Esophagus (tissue), 2 donors: ENCODE measurements around the gene SLC16A7. TPM values are rescaled to one million over a fixed set of nuclear protein-coding genes. Genes with fewer than 3 reads are reported as not detected.

Experiments
- H3K27ac ChIP-seq, 2 donors: one replicate each; pipeline ENCODE4 v1.5.1; 2013; ENCODE audit warnings: low read depth in 2 of 2, mild to moderate bottlenecking in 2 of 2, inconsistent platforms in 1 of 2, low read length in 1 of 2, moderate library complexity in 1 of 2
- H3K27me3 ChIP-seq, 2 donors: one replicate each; pipeline ENCODE4 v1.6.1; 2013; ENCODE audit warnings: low read length in 2 of 2, control low read depth in 1 of 2, mild to moderate bottlenecking in 1 of 2; ENCODE audit not compliant: insufficient read depth in 2 of 2, control insufficient read depth in 1 of 2
- H3K36me3 ChIP-seq, 2 donors: one replicate each; pipeline ENCODE4 v1.6.1; 2013; ENCODE audit warnings: low read length in 1 of 2; ENCODE audit not compliant: control insufficient read depth in 2 of 2, insufficient read depth in 2 of 2
- H3K4me1 ChIP-seq, 2 donors: one replicate each; pipeline ENCODE4 v1.6.1; 2013; ENCODE audit warnings: low read length in 1 of 2; ENCODE audit not compliant: control insufficient read depth in 2 of 2, insufficient read depth in 2 of 2
- H3K4me3 ChIP-seq, 2 donors: one replicate each; pipeline ENCODE4 v1.5.1; 2013; ENCODE audit warnings: low read length in 2 of 2, mild to moderate bottlenecking in 2 of 2, low read depth in 1 of 2, moderate library complexity in 1 of 2
- H3K9me3 ChIP-seq, 2 donors: one replicate each; pipeline ENCODE4 v1.6.1; 2013; ENCODE audit warnings: mild to moderate bottlenecking in 2 of 2, low read depth in 1 of 2, low read length in 1 of 2, moderate library complexity in 1 of 2; ENCODE audit not compliant: control insufficient read depth in 2 of 2, insufficient read depth in 1 of 2
- WGBS, 2 donors: extraction: QIAGEN DNeasy Blood & Tissue Kit; methylation state at CpG; one replicate each; pipeline ENCODE4 v1.1.7; 2013; 5-methylcytosine and 5-hydroxymethylcytosine counted together
- polyA plus RNA-seq, 2 donors: library from polyadenylated mRNA; stranded (reverse); fragments of 200-250 nt; gene quantifications; one replicate each; pipeline ENCODE4 v1.2.3, GENCODE V29; 2013
- donor health status: healthy with polysubstance abuse.
- donor health status: Bipolar disorder and iron deficiency.

Gene SLC16A7
- polyA plus RNA-seq, 2 donors, result 3.8 to 6.9 TPM

DNA sequence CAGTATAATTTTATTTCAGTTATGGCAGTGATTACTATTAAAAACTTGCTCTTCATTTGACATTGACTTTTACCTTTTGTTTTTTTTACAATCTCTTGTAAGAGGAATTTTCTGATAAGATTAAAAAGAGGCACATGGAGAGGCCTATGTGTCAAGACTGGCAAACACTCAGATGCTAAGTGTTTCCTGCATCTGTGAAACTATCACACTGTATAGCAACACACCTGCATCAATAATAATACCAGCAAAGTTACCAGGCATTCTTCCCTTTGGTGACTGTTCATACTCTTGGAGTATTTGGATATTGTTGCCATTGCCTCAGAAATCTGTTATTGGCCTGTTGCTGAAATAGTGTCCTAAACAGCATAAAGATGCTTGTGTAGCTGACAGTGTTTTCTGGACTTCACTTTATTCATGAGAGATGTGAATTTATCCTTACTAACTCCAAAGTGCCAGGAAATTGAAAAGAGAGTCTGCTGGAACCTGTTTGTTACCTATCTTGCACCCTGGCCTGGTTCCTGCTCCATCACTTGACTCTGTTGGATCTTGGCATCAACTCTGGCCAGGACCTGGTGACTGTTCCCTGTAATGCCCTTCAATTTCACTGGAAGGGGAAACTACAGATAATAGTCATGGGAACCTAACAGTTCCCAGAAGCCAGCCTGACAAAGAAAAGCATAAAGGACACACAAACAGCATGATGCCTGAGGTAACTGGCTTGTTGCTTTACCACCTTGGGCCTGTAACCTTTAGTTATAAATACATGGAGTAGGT is 19.8 kb downstream of the SLC16A7 start:
- Histone ChIP-seq H3K4me1 (no peaks in the 10 kb centered on the region), H3K36me3 (peaks cover 0 to 3% of the 10 kb centered on the region in 2 donors), H3K9me3 (peaks cover 3 to 5% of the 10 kb centered on the region in 2 donors), H3K27ac (no peak overlapping the region), H3K4me3 (no peak overlapping the region), H3K27me3 (no peaks in the 10 kb centered on the region)

DNA sequence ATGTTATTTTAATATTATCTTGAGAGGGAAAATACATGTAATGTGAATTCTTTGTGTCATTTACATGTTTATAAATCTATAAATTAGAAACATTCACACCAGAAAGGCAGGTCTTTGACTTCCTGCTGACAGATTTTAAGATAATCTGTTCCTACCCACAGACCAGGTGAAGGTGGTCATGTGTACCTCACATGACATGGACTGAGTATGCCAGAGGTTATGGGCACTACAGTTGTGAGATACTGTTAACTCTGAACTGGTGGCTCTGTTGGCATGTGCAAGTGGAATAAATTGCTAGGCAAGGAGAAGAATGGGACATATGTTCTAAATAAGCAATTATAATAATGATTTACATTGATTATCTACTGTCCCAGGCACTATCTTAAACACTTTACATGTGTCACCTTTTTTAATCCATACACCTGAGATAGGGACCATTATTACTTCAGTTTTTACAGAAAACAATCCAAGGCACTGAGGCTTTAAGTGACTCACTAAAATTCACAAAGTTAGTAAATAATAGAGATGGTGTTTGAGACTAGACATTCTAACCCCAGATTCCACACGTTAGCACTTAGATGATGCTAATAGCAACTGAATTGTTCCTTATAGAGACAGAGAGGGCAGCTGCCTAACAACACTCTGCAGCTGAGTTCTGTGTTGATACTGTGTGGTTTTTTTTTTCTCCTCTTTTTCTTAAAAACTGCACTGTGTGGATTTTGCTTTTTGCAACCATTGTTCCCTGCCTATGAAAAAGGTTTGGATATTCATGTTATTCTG is 23.8 kb downstream of the SLC16A7 start:
- no peak overlapping the region for H3K4me3 ChIP-seq
- no peaks in the 10 kb centered on the region for H3K4me1 ChIP-seq
- no peak overlapping the region for H3K27ac ChIP-seq
- no peaks in the 10 kb centered on the region for H3K27me3 ChIP-seq
- WGBS, 2 donors, result 30 to 53% methylated on average over 1 of the region's 1 CpG
- H3K36me3 ChIP-seq, result no peaks in the 10 kb centered on the region
- H3K9me3 ChIP-seq, result no peaks in the 10 kb centered on the region

GRCh38 chr12:59620326-59620725 is 24.5 kb downstream of the SLC16A7 start:
- Histone ChIP-seq H3K27me3 (no peaks in the 10 kb centered on the region), H3K4me3 (no peak overlapping the region), H3K9me3 (no peaks in the 10 kb centered on the region), H3K36me3 (no peaks in the 10 kb centered on the region), H3K4me1 (no peaks in the 10 kb centered on the region), H3K27ac (no peak overlapping the region)
- 58 to 60% methylated on average over 3 of the region's 3 CpGs for WGBS, 2 donors

DNA sequence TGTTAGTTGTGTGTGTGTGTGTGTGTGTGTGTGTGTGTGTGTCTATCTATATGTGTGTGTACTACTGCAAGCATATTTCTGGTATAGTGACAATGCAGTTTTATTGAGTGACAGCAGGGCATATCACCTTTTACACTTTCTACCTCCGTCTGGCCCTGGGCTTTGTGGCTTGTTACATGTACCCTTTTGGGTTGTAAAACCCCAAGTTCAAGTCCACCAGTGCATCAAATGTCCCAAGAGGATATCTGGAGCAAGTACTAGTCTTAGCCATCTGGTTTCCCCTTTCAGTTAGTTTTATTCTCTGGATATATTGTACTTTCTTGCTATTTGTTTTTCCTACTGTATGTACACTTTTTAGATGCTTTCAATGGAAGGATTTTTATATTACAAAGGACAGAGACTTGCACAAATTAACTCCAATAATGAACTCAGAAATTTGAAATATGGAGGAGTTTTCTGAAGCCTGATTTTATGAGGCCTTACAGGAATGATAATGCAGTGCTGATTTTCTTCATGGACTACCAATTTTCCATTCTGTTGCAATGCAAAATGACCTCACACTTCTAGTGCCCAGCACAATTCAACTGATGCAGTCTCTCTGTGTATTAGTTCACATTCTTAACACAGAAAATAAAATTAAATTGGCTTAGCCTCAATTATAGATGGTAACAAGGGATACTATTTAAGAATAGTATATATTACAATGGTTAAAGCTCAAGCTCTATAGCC is 29.1 kb downstream of the SLC16A7 start:
- Histone ChIP-seq H3K4me3 (no peak overlapping the region), H3K4me1 (no peaks in the 10 kb centered on the region), H3K27me3 (no peaks in the 10 kb centered on the region), H3K36me3 (no peaks in the 10 kb centered on the region), H3K27ac (no peak overlapping the region), H3K9me3 (no peaks in the 10 kb centered on the region)
- 77 to 89% methylated on average over 1 of the region's 1 CpG for WGBS, 2 donors

GRCh38 chr12:59626382-59626781 is 30.6 kb downstream of the SLC16A7 start:
- Histone ChIP-seq H3K9me3 (no peaks in the 10 kb centered on the region), H3K4me3 (no peak overlapping the region), H3K4me1 (no peaks in the 10 kb centered on the region), H3K27me3 (no peaks in the 10 kb centered on the region), H3K36me3 (no peaks in the 10 kb centered on the region), H3K27ac (no peak overlapping the region)
- WGBS, 2 donors, result 40% methylated on average over 1 of the region's 1 CpG

DNA sequence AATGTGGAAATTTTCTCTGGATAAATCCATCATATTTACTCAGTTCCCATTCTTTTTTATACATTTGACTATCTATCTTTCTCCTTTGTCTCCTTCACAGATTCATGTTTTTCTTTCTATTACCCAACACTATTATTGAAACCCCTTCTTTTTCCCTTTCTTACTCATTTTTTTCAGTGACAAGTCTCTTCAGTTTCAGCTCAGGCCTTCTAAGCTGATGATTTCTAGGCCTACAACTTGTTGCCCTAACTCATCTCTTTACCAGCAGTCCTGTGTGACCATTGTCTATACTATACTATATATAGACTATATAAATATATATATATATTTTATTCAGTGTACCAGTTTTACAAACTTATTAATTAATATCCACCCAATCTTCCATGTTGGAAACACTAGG is 31.8 kb downstream of the SLC16A7 start:
- no peak overlapping the region for H3K27ac ChIP-seq
- H3K4me3 ChIP-seq, result no peak overlapping the region
- H3K9me3 ChIP-seq, result no peaks in the 10 kb centered on the region
- no peaks in the 10 kb centered on the region for H3K36me3 ChIP-seq
- no peaks in the 10 kb centered on the region for H3K27me3 ChIP-seq
- H3K4me1 ChIP-seq, result peaks cover 0 to 3% of the 10 kb centered on the region in 2 donors

- H3K27ac ChIP-seq, result no peak overlapping the region
These were observed 34.1 kb downstream of the SLC16A7 start for GRCh38 chr12:59629890-59630289.

GRCh38 chr12:59632408-59632807 is 36.6 kb downstream of the SLC16A7 start:
- Histone ChIP-seq H3K27me3 (no peaks in the 10 kb centered on the region), H3K9me3 (no peaks in the 10 kb centered on the region), H3K27ac (no peak overlapping the region), H3K4me1 (peaks cover 0 to 3% of the 10 kb centered on the region in 2 donors), H3K4me3 (no peak overlapping the region), H3K36me3 (no peaks in the 10 kb centered on the region)
- 59 to 64% methylated on average over 1 of the region's 1 CpG for WGBS, 2 donors

More at GRCh38 chr12:59629890-59630289, 34.1 kb downstream of the SLC16A7 start:
- 85 to 89% methylated on average over 3 of the region's 3 CpGs for WGBS, 2 donors
- no peak overlapping the region for H3K4me3 ChIP-seq
- no peaks in the 10 kb centered on the region for H3K9me3 ChIP-seq
- H3K36me3 ChIP-seq, result no peaks in the 10 kb centered on the region
- H3K27me3 ChIP-seq, result no peaks in the 10 kb centered on the region
- peaks cover 0 to 3% of the 10 kb centered on the region in 2 donors for H3K4me1 ChIP-seq

- H3K9me3 ChIP-seq, result no peaks in the 10 kb centered on the region
- WGBS, 2 donors, result 73 to 78% methylated on average over 1 of the region's 1 CpG
- H3K4me1 ChIP-seq, result peaks cover 0 to 3% of the 10 kb centered on the region in 2 donors
- no peaks in the 10 kb centered on the region for H3K36me3 ChIP-seq
- no peaks in the 10 kb centered on the region for H3K27me3 ChIP-seq
- no peak overlapping the region for H3K4me3 ChIP-seq
- no peak overlapping the region for H3K27ac ChIP-seq
These were observed 38.4 kb downstream of the SLC16A7 start for GRCh38 chr12:59634254-59634653.
